ENCODE results near the gene SPDEF. TPM values are rescaled to one million over a fixed set of nuclear protein-coding genes. Genes with fewer than 3 reads are reported as not detected.

Gene SPDEF
- total and polyA plus RNA-seq, 2 donors (not counting 1 experiment from before 2014, with no cell fraction given) = 0.10 TPM; not detected in 1

GRCh38 chr6:34573567-34574183 lies 17.5 kb upstream of the SPDEF start:
- ChIA-PET CTCF (no interaction called here), POLR2A (no interaction called here)
- no peaks in the 10 kb centered on the region for H3K9me3 Mint-ChIP-seq (ENCODE audit: insufficient read depth)
- intact Hi-C loops (cut with micrococcal nuclease) = no loop called here
- H3K36me3 ChIP-seq (replicated peaks in 1 of 2; ENCODE audit: control extremely low read depth in 1 of 2, control insufficient read depth in 1 of 2, extremely low read depth in 1 of 2, insufficient read depth in 2 of 2, low read length in 1 of 2) = no peaks in the 10 kb centered on the region
- no peaks in the 10 kb centered on the region for H3K9me3 ChIP-seq (ENCODE audit: control extremely low read depth in 1 of 3, control insufficient read depth in 2 of 3, insufficient read depth in 1 of 3, low read length in 2 of 3)
- no peak overlapping the region for H3K27ac ChIP-seq (ENCODE audit: low read length in 2 of 2)
- H3K4me3 ChIP-seq (ENCODE audit: control extremely low read depth in 1 of 5, extremely low read depth in 1 of 5, insufficient read depth in 1 of 5, low read depth in 2 of 5, low read length in 4 of 5) = no peak overlapping the region
- no peak overlapping the region for H3K27ac Mint-ChIP-seq
- no peak overlapping the region for H3K4me3 Mint-ChIP-seq
- no peak overlapping the region for H2AFZ ChIP-seq (ENCODE audit: insufficient read depth, low read depth, low read length, poor library complexity, severe bottlenecking)
- H3K4me2 ChIP-seq (replicated peaks; ENCODE audit: low read depth, low read length, poor library complexity, severe bottlenecking) = no peak overlapping the region
- H3K4me1 ChIP-seq (ENCODE audit: control insufficient read depth in 2 of 2, insufficient read depth in 2 of 2, low read length in 2 of 2) = no peaks in the 10 kb centered on the region
- no peaks in the 10 kb centered on the region for H3K27me3 Mint-ChIP-seq
- DNase-seq (no peak), ATAC-seq (ENCODE audit: low read depth) (no peak)
- WGBS (ENCODE audit: insufficient coverage) = 91% methylated on average over 6 of the region's 8 CpGs
- TF ChIP-seq CTCF (IDR thresholded peaks at IDR 0.05) (no peak), EZH2 (IDR thresholded peaks at IDR 0.05; ENCODE audit: borderline replicate concordance, insufficient read depth, low read depth, low read length, poor library complexity, severe bottlenecking) (no peak)
- H4K20me1 ChIP-seq (ENCODE audit: control insufficient read depth, insufficient read depth, low read length, poor library complexity, severe bottlenecking) = no peaks in the 10 kb centered on the region
- H3K4me1 Mint-ChIP-seq = no peaks in the 10 kb centered on the region
- H3K9ac ChIP-seq (ENCODE audit: low read length) = no peak overlapping the region
- no peaks in the 10 kb centered on the region for H3K79me2 ChIP-seq (ENCODE audit: control insufficient read depth, insufficient read depth, low read length)
- H3K27me3 ChIP-seq (replicated peaks in 1 of 4; ENCODE audit: control extremely low read depth in 1 of 4, control insufficient read depth in 3 of 4, insufficient read depth in 4 of 4, low read length in 3 of 4) = peaks cover 0 to 12% (median 2%) of the 10 kb centered on the region in 4 experiments

GRCh38 chr6:34572585-34572984 lies 16.5 kb upstream of the SPDEF start:
- H4K20me1 ChIP-seq (ENCODE audit: control insufficient read depth, insufficient read depth, low read length, poor library complexity, severe bottlenecking) = no peaks in the 10 kb centered on the region
- Mint-ChIP-seq H3K27ac (no peak overlapping the region), H3K4me3 (no peak overlapping the region), H3K27me3 (peaks cover under 1% of the 10 kb centered on the region), H3K4me1 (no peaks in the 10 kb centered on the region), H3K9me3 (ENCODE audit: insufficient read depth) (no peaks in the 10 kb centered on the region)
- H2AFZ ChIP-seq (ENCODE audit: insufficient read depth, low read depth, low read length, poor library complexity, severe bottlenecking) = no peak overlapping the region
- H3K4me2 ChIP-seq (replicated peaks; ENCODE audit: low read depth, low read length, poor library complexity, severe bottlenecking) = no peak overlapping the region
- no peak overlapping the region for H3K9ac ChIP-seq (ENCODE audit: low read length)
- H3K27ac ChIP-seq (ENCODE audit: low read length in 2 of 2) = no peak overlapping the region
- H3K9me3 ChIP-seq (ENCODE audit: control extremely low read depth in 1 of 3, control insufficient read depth in 2 of 3, insufficient read depth in 1 of 3, low read length in 2 of 3) = no peaks in the 10 kb centered on the region
- WGBS (ENCODE audit: insufficient coverage) = 96% methylated on average over 4 of the region's 6 CpGs
- H3K27me3 ChIP-seq (replicated peaks in 1 of 4; ENCODE audit: control extremely low read depth in 1 of 4, control insufficient read depth in 3 of 4, insufficient read depth in 4 of 4, low read length in 3 of 4) = peaks cover 0 to 12% (median 2%) of the 10 kb centered on the region in 4 experiments
- ChIA-PET CTCF (no interaction called here), POLR2A (no interaction called here)
- TF ChIP-seq CTCF (IDR thresholded peaks at IDR 0.05) = no peak
- TF ChIP-seq EZH2 (IDR thresholded peaks at IDR 0.05; ENCODE audit: borderline replicate concordance, insufficient read depth, low read depth, low read length, poor library complexity, severe bottlenecking) = no peak
- H3K4me3 ChIP-seq (ENCODE audit: control extremely low read depth in 1 of 5, extremely low read depth in 1 of 5, insufficient read depth in 1 of 5, low read depth in 2 of 5, low read length in 4 of 5) = no peak overlapping the region
- intact Hi-C loops (cut with micrococcal nuclease) = no loop called here
- H3K36me3 ChIP-seq (replicated peaks in 1 of 2; ENCODE audit: control extremely low read depth in 1 of 2, control insufficient read depth in 1 of 2, extremely low read depth in 1 of 2, insufficient read depth in 2 of 2, low read length in 1 of 2) = no peaks in the 10 kb centered on the region
- no peaks in the 10 kb centered on the region for H3K79me2 ChIP-seq (ENCODE audit: control insufficient read depth, insufficient read depth, low read length)
- DNase-seq (no peak), ATAC-seq (ENCODE audit: low read depth) (no peak)
- H3K4me1 ChIP-seq (ENCODE audit: control insufficient read depth in 2 of 2, insufficient read depth in 2 of 2, low read length in 2 of 2) = no peaks in the 10 kb centered on the region

All from B cell (primary cell).